HepG2 (cell line): ENCODE measurements around the gene GLYATL3. TPM values are rescaled to one million over a fixed set of nuclear protein-coding genes. Genes with fewer than 3 reads are reported as not detected.
A peak's percentile ranks its signal among the peaks of the same experiment; 100 is the strongest.

Source experiments
- ARNT2 ChIP-seq: sonication (generic); formaldehyde crosslinking; IDR thresholded peaks from 2 replicates; pipeline ENCODE4 v1.8.0; 2022; ENCODE audit warnings: mild to moderate bottlenecking, low read depth, missing genetic modification reagents, moderate library complexity
- ARNTL ChIP-seq: sonication (generic); formaldehyde crosslinking; IDR thresholded peaks from 2 replicates; pipeline ENCODE4 v1.4.0; 2020; ENCODE audit warnings: mild to moderate bottlenecking, missing genetic modification reagents
- ATF7 ChIP-seq, 2 experiments: fragments of 450-650 bp in 1 of 2; sonication (generic) in 1 of 2; formaldehyde crosslinking in 1 of 2; IDR thresholded peaks; 2 replicates each; pipeline versions ENCODE4 v1.4.0 to v1.6.1; 2016 to 2020; ENCODE audit warnings: antibody characterized with exemption in 1 of 2, mild to moderate bottlenecking in 1 of 2, missing genetic modification reagents in 1 of 2
- CEBPG ChIP-seq: IDR thresholded peaks from 2 replicates; pipeline ENCODE4 v1.6.1; 2016
- CERS6 ChIP-seq: sonication (generic); formaldehyde crosslinking; IDR thresholded peaks from 2 replicates; pipeline ENCODE4 v1.5.0; 2020; ENCODE audit warnings: missing genetic modification reagents
- CHD4 ChIP-seq: fragments of 200-600 bp; sonication (generic); IDR thresholded peaks from 2 replicates; pipeline ENCODE4 v1.7.0; 2017; ENCODE audit warnings: mild to moderate bottlenecking, low read length, borderline replicate concordance
- KLF15 ChIP-seq: sonication (generic); formaldehyde crosslinking; IDR thresholded peaks from 2 replicates; pipeline ENCODE4 v1.8.1; 2023; ENCODE audit warnings: borderline replicate concordance, mild to moderate bottlenecking, inconsistent platforms, missing genetic modification reagents, mixed read lengths
- NFRKB ChIP-seq: fragments of 450-650 bp; IDR thresholded peaks from 2 replicates; pipeline ENCODE4 v1.6.1; 2017
- SRSF1 ChIP-seq: fragments of 200-400 bp; formaldehyde crosslinking; optimal IDR thresholded peaks from 2 replicates; pipeline ENCODE3; 2017; ENCODE audit warnings: mild to moderate bottlenecking, low read depth, low read length, moderate library complexity
- SYNCRIP ChIP-seq: fragments of 200-400 bp; formaldehyde crosslinking; IDR thresholded peaks from 2 replicates; pipeline ENCODE4 v1.6.1; 2018; ENCODE audit warnings: mild to moderate bottlenecking, low read depth, low read length; ENCODE audit not compliant: insufficient read depth
- TP53 ChIP-seq: sonication (generic); formaldehyde crosslinking; conservative IDR thresholded peaks from 2 replicates; pipeline ENCODE4 v1.4.0; 2020; ENCODE audit warnings: missing genetic modification reagents
- TRIM22 ChIP-seq: fragments of 450-650 bp; IDR thresholded peaks from 2 replicates; pipeline ENCODE4 v1.6.1; 2017
- U2AF1 ChIP-seq: fragments of 200-400 bp; formaldehyde crosslinking; optimal IDR thresholded peaks from 2 replicates; pipeline ENCODE3; 2017; ENCODE audit warnings: mild to moderate bottlenecking, low read depth, low read length
- XRCC5 ChIP-seq: fragments of 200-400 bp; formaldehyde crosslinking; optimal IDR thresholded peaks from 2 replicates; pipeline ENCODE3; 2017; ENCODE audit warnings: mild to moderate bottlenecking, low read length
- ZFP37 ChIP-seq: sonication (generic); formaldehyde crosslinking; IDR thresholded peaks from 2 replicates; pipeline ENCODE4 v1.4.0; 2020; ENCODE audit warnings: missing genetic modification reagents, borderline replicate concordance
- ZNF235 ChIP-seq: sonication (generic); formaldehyde crosslinking; IDR thresholded peaks from 2 replicates; pipeline ENCODE4 v1.8.1; 2023; ENCODE audit warnings: mild to moderate bottlenecking, missing genetic modification reagents, borderline replicate concordance
- ZNF331 ChIP-seq: sonication (generic); formaldehyde crosslinking; IDR thresholded peaks from 2 replicates; pipeline ENCODE4 v1.4.0; 2020; ENCODE audit warnings: missing genetic modification reagents
- ZNF34 ChIP-seq: sonication (generic); formaldehyde crosslinking; IDR thresholded peaks from 2 replicates; pipeline ENCODE4 v1.4.0; 2020; ENCODE audit warnings: mild to moderate bottlenecking, missing genetic modification reagents, borderline replicate concordance
- ZNF569 ChIP-seq: sonication (generic); formaldehyde crosslinking; IDR thresholded peaks from 2 replicates; pipeline ENCODE4 v1.5.0; 2020; ENCODE audit warnings: mild to moderate bottlenecking, missing genetic modification reagents, moderate library complexity, borderline replicate concordance
- ZNF589 ChIP-seq: sonication (generic); formaldehyde crosslinking; conservative IDR thresholded peaks from 2 replicates; pipeline ENCODE4 v1.8.0; 2022; ENCODE audit warnings: mild to moderate bottlenecking, moderate library complexity, missing genetic modification reagents
- ZNF639 ChIP-seq: conservative IDR thresholded peaks from 2 replicates; pipeline ENCODE4 v1.6.1; 2018; ENCODE audit warnings: missing genetic modification reagents
- polyA plus RNA-seq, 8 experiments: library from polyadenylated mRNA; depleted of rRNA in 3 of 8; stranded (reverse) in 7 of 8; unstranded in 1 of 8; fragments of >200 nt; fragmentation: Illumina TruSeq in 4 of 8; extraction: Trizol in 4 of 8; gene quantifications; 2 replicates each; pipeline versions ENCODE4 v1.2.1 to v1.2.3, GENCODE V29; 2011 to 2016; ENCODE audit warnings: low read depth in 4 of 8, missing spikeins in 1 of 8, mixed read lengths in 1 of 8; ENCODE audit not compliant: insufficient read depth in 1 of 8
- total RNA-seq, 5 experiments: library from RNA; depleted of rRNA; stranded (reverse); fragments of >200 nt; fragmentation: Illumina TruSeq; extraction: Trizol; gene quantifications; 2 replicates each; pipeline ENCODE4 v1.2.3, GENCODE V29; 2016; ENCODE audit warnings: low read depth in 1 of 5
- TF ChIP-seq, protein P1 (sequence below): sonication (generic); formaldehyde crosslinking; IDR thresholded peaks from 2 replicates; pipeline ENCODE4 v1.5.0; 2020; ENCODE audit warnings: mild to moderate bottlenecking, missing genetic modification reagents, borderline replicate concordance

The GLYATL3 gene
- total and polyA plus RNA-seq, 2 of the 13 experiments (the other 11 are each of a cell fraction or from before 2014, with no cell fraction given) = 0.05 TPM; not detected in 1

GRCh38 chr6:49462927-49463611 is 36.7 kb upstream of the GLYATL3 start, which contains the start of the genes CENPQ and MMUT (continued):
- peak; percentile 33; the same call in 1 of the 2 replicates for TF ChIP-seq ARNT2 (CRISPR knock-in tag)
- no peak for TF ChIP-seq ZNF235 (CRISPR knock-in tag)
- TF ChIP-seq TRIM22 = no peak
- 0 out of 2 replicates have a peak, but pooled peaks have one; percentile 35 for TF ChIP-seq ZNF639 (CRISPR knock-in tag)
- TF ChIP-seq CERS6 (CRISPR knock-in tag) = no peak
- TF ChIP-seq ZNF34 = peak; percentile 66; the same call in 1 of the 2 replicates
- TF ChIP-seq ZFP37 (CRISPR knock-in tag) = 0 out of 2 replicates have a peak, but pooled peaks have one; percentile 68
- peak; percentile 78 for TF ChIP-seq XRCC5
- TF ChIP-seq U2AF1 = peak; percentile 92
- TF ChIP-seq, protein P1, sequence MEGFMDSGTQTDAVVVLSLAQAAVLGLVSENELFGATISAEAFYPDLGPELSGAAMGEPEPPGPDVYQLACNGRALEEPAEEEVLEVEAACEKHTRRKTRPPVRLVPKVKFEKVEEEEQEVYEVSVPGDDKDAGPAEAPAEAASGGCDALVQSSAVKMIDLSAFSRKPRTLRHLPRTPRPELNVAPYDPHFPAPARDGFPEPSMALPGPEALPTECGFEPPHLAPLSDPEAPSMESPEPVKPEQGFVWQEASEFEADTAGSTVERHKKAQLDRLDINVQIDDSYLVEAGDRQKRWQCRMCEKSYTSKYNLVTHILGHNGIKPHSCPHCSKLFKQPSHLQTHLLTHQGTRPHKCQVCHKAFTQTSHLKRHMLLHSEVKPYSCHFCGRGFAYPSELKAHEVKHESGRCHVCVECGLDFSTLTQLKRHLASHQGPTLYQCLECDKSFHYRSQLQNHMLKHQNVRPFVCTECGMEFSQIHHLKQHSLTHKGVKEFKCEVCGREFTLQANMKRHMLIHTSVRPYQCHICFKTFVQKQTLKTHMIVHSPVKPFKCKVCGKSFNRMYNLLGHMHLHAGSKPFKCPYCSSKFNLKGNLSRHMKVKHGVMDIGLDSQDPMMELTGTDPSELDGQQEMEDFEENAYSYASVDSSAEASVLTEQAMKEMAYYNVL (CRISPR knock-in tag) = peak; percentile 82; the same call in 1 of the 2 replicates
- no peak for TF ChIP-seq ZNF589 (CRISPR knock-in tag)
- no peak for TF ChIP-seq SYNCRIP
- TF ChIP-seq SRSF1 = peak; percentile 6
- no peak for TF ChIP-seq CHD4
- TF ChIP-seq ARNTL (CRISPR knock-in tag) = peak; percentile 85
- no peak for TF ChIP-seq ZNF569 (CRISPR knock-in tag)
- 0 out of 2 replicates have a peak, but pooled peaks have one; percentile 3 for TF ChIP-seq NFRKB
- peak; percentile 73; the same call in 1 of the 2 replicates for TF ChIP-seq TP53
- peak; percentile 100 for TF ChIP-seq KLF15 (CRISPR knock-in tag)
- TF ChIP-seq ZNF331 = peak; percentile 57; the same call in 1 of the 2 replicates
- TF ChIP-seq ATF7 (IDR thresholded peaks at IDR 0.05) = no peak
- peak; percentile 87 for TF ChIP-seq ATF7 (CRISPR knock-in tag; IDR thresholded peaks at IDR 0.05)
- peak; percentile 35; the same call in 1 of the 2 replicates for TF ChIP-seq CEBPG (CRISPR knock-in tag)
